Measurements from ENCODE around the gene EID3.

DNA sequence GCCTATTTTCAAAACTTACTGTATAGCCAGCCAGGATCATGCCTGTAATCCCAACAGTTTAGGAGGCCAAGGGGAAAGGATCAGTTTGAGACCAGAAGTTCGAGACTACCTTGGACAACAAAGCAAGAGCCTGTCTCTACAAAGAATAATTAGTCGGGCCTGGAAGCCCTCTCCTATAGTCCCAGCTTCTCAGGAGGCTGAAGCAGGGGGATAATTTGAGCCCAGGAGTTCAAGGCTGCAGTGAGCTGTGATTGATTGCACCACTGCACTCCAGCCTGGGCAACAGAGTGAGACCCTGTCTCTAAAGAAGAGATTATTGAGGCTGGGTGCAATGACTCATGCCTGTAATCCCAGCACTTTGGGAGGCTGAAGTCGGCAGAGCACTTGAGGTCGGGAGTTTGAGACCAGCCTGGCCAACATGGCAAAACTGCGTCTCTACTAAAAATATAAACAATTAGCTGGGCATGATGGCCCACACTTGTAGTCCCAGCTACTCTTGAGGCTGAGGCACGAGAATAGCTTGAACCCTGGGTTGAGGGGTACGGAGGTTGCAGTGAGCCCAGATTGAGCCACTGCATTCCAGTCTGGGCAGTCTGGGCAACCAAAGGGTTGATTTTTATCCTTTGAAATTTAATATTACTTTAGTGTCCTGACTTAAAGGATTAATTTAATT lies 14.1 kb downstream of the EID3 start:
- no peak for TF ChIP-seq POLR2A (IDR thresholded peaks at IDR 0.05)
- TF ChIP-seq, protein P1, sequence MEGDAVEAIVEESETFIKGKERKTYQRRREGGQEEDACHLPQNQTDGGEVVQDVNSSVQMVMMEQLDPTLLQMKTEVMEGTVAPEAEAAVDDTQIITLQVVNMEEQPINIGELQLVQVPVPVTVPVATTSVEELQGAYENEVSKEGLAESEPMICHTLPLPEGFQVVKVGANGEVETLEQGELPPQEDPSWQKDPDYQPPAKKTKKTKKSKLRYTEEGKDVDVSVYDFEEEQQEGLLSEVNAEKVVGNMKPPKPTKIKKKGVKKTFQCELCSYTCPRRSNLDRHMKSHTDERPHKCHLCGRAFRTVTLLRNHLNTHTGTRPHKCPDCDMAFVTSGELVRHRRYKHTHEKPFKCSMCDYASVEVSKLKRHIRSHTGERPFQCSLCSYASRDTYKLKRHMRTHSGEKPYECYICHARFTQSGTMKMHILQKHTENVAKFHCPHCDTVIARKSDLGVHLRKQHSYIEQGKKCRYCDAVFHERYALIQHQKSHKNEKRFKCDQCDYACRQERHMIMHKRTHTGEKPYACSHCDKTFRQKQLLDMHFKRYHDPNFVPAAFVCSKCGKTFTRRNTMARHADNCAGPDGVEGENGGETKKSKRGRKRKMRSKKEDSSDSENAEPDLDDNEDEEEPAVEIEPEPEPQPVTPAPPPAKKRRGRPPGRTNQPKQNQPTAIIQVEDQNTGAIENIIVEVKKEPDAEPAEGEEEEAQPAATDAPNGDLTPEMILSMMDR (IDR thresholded peaks at IDR 0.05): no peak
